Vagina (tissue), 2 donors: ENCODE results near the gene TESPA1. TPM values are rescaled to one million over a fixed set of nuclear protein-coding genes. Genes with fewer than 3 reads are reported as not detected.

Experiments
- DNase-seq, 2 donors: peaks; one replicate each; pipeline ENCODE4 v3.0.0-alpha.2; 2017; ENCODE audit errors: extremely low spot score in 2 of 2
- H3K27ac ChIP-seq: fragments of 200-600 bp; sonication (generic); one replicate; pipeline ENCODE4 v1.5.1; 2019
- H3K27me3 ChIP-seq: fragments of 200-600 bp; sonication (generic); one replicate; pipeline ENCODE4 v1.5.1; 2019
- H3K36me3 ChIP-seq, 2 donors: fragments of 200-600 bp; sonication (generic); one replicate each; pipeline ENCODE4 v1.5.1; 2017 to 2019
- H3K4me1 ChIP-seq: fragments of 200-600 bp; sonication (generic); one replicate; pipeline ENCODE4 v1.5.1; 2019
- H3K4me3 ChIP-seq, 2 donors: fragments of 200-600 bp; sonication (generic); 1 replicate in 1 of 2; 2 replicates in 1 of 2; pipeline ENCODE4 v1.5.1; 2016 to 2019
- H3K9me3 ChIP-seq: fragments of 200-600 bp; sonication (generic); one replicate; pipeline ENCODE4 v1.5.1; 2019
- CTCF ChIP-seq, 3 experiments: fragments of 450-650 bp in 2 of 3; fragments of 200-600 bp in 1 of 3; sonication (generic) in 1 of 3; IDR thresholded peaks; one replicate each; pipeline ENCODE4 v1.5.1; 2017 to 2019; ENCODE audit warnings: antibody characterized with exemption in 3 of 3, mild to moderate bottlenecking in 2 of 3, moderate library complexity in 2 of 3
- POLR2A ChIP-seq, 2 donors: fragments of 450-650 bp; IDR thresholded peaks; one replicate each; pipeline ENCODE4 v1.6.1; 2017; ENCODE audit warnings: antibody characterized with exemption in 2 of 2, mild to moderate bottlenecking in 2 of 2, moderate library complexity in 2 of 2
- POLR2AphosphoS5 ChIP-seq, 2 donors: sonication (generic); formaldehyde crosslinking; IDR thresholded peaks; one replicate each; pipeline ENCODE4 v1.9.0; 2017; ENCODE audit warnings: antibody characterized with exemption in 2 of 2, mild to moderate bottlenecking in 2 of 2, low read depth in 1 of 2; ENCODE audit not compliant: insufficient read depth in 1 of 2
- intact Hi-C: fragments of 100-400 bp; cut with DNase I; formaldehyde crosslinking; loops from one replicate; pipeline ENCODE4 v1.15.1; 2023
- total RNA-seq: library from RNA; depleted of rRNA; stranded (reverse); fragments of >200 nt; gene quantifications from one replicate; pipeline ENCODE4 v1.2.3, GENCODE V29; 2016

TESPA1 gene
- total RNA-seq, 1 donor from 2014 or later = 2.5 TPM

GRCh38 chr12:54998958-54999510 is 14.5 kb upstream of the TESPA1 start:
- TF ChIP-seq POLR2AphosphoS5 (IDR thresholded peaks at IDR 0.05; ENCODE audit: insufficient read depth in 1 of 2, low read depth in 1 of 2) (no peak), CTCF (IDR thresholded peaks at IDR 0.05) (no peak), POLR2A (IDR thresholded peaks at IDR 0.05) (no peak)
- Histone ChIP-seq H3K27me3 (no peaks in the 10 kb centered on the region), H3K36me3 (no peaks in the 10 kb centered on the region), H3K27ac (no peak overlapping the region), H3K4me3 (no peak overlapping the region), H3K4me1 (no peaks in the 10 kb centered on the region), H3K9me3 (no peaks in the 10 kb centered on the region)
- intact Hi-C loops = no loop called here
- DNase-seq = no peak

GRCh38 chr12:54997929-54998522 is 13.5 kb upstream of the TESPA1 start:
- intact Hi-C loops = no loop called here
- no peak for DNase-seq

DNA sequence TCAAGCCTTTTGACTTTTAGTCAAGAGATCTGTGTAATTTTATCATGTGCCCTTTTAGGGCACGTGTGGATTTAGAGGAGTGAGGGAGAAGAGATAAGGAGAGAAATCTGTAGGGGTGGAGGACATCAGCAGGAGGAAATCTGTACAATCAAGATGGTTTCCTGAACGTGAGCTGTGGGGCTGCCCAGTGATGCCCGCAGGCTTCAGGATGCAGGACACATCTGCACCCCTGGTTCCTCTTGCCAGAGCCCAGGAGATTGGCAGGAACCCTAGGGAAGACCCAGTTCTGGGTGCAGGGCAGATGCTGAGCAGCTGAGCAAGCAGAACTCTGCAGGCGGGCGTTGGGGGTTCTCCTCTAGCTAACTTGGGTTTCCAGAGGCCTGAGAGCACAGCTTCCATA is 11.6 kb upstream of the TESPA1 start:
- no peak overlapping the region for H3K27ac ChIP-seq
- intact Hi-C loops = no loop called here
- no peaks in the 10 kb centered on the region for H3K4me1 ChIP-seq
- TF ChIP-seq POLR2AphosphoS5 (IDR thresholded peaks at IDR 0.05; ENCODE audit: insufficient read depth in 1 of 2, low read depth in 1 of 2) = no peak
- TF ChIP-seq POLR2A (IDR thresholded peaks at IDR 0.05) = no peak
- no peak for DNase-seq
- H3K4me3 ChIP-seq = no peak overlapping the region
- H3K36me3 ChIP-seq = no peaks in the 10 kb centered on the region
- no peaks in the 10 kb centered on the region for H3K27me3 ChIP-seq
- H3K9me3 ChIP-seq = no peaks in the 10 kb centered on the region

More at GRCh38 chr12:54997929-54998522, 13.5 kb upstream of the TESPA1 start:
- no peaks in the 10 kb centered on the region for H3K9me3 ChIP-seq
- H3K4me3 ChIP-seq = no peak overlapping the region
- H3K4me1 ChIP-seq = no peaks in the 10 kb centered on the region
- TF ChIP-seq CTCF (IDR thresholded peaks at IDR 0.05) (no peak), POLR2AphosphoS5 (IDR thresholded peaks at IDR 0.05; ENCODE audit: insufficient read depth in 1 of 2, low read depth in 1 of 2) (no peak), POLR2A (IDR thresholded peaks at IDR 0.05) (no peak)
- H3K36me3 ChIP-seq = no peaks in the 10 kb centered on the region
- no peak overlapping the region for H3K27ac ChIP-seq
- no peaks in the 10 kb centered on the region for H3K27me3 ChIP-seq

DNA sequence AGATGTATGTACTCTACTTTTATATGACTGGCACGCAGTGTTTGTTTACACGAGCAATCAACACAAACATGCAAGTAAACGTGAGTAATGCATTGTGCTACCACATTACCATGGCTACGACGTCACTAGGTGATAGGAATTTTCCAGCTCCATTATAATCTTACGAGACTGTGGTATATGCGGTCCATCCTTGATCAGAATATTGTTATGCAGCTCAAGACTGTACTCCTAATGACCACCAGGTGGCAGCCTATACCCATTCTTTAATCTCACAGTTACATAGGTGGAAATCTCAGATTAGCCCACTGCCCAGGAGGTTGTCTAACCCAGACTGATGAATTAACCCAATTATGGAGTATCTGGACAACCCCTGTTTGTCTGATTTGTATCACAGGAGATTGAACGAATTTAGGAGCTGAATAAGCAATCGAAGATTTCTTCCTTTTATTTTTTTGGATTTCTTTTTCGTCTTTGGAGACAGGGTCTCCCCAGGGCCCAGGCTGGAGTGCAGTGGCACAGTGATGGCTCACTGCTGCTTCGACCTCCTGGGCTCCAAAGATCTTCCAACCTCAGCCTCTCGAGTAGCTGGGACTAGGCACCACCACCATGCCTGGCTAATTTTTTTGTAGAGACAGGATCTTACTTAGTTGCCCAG is 8.7 kb upstream of the TESPA1 start:
- Histone ChIP-seq H3K9me3 (no peaks in the 10 kb centered on the region), H3K4me3 (no peak overlapping the region), H3K27me3 (no peaks in the 10 kb centered on the region), H3K27ac (no peak overlapping the region), H3K4me1 (peaks cover 11% of the 10 kb centered on the region), H3K36me3 (no peaks in the 10 kb centered on the region)
- intact Hi-C loops = no loop called here
- DNase-seq = no peak
- TF ChIP-seq CTCF (IDR thresholded peaks at IDR 0.05) (peak; percentile 73 to 87 (median 85)), POLR2AphosphoS5 (IDR thresholded peaks at IDR 0.05; ENCODE audit: insufficient read depth in 1 of 2, low read depth in 1 of 2) (no peak), POLR2A (IDR thresholded peaks at IDR 0.05) (no peak)

DNA sequence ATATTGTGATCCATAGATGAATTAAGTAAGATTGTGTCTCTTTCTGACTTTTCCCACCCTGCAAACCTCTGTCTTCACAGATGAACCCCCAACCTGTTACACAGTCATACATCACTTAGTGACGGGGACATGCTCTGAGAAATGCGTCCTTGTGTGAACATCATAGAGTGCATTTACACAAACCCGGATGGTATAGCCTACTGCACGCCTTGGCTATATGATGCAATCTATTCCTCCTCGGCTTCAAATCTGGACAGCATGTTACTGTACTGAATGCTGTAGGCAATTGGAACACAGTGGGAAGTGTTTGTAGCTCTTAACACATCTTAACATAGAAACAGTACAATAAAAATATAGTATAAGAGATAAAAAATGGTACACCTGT is 7.4 kb upstream of the TESPA1 start:
- DNase-seq = no peak
- Histone ChIP-seq H3K27ac (no peak overlapping the region), H3K4me1 (peaks cover 12% of the 10 kb centered on the region), H3K9me3 (no peaks in the 10 kb centered on the region), H3K27me3 (no peaks in the 10 kb centered on the region), H3K4me3 (no peak overlapping the region), H3K36me3 (no peaks in the 10 kb centered on the region)
- TF ChIP-seq POLR2A (IDR thresholded peaks at IDR 0.05) = no peak
- TF ChIP-seq CTCF (IDR thresholded peaks at IDR 0.05) = no peak
- TF ChIP-seq POLR2AphosphoS5 (IDR thresholded peaks at IDR 0.05; ENCODE audit: insufficient read depth in 1 of 2, low read depth in 1 of 2) = no peak
- intact Hi-C loops = no loop called here
